ENCODE results near the gene PLEKHM3.
A peak's percentile ranks its signal among the peaks of the same experiment; 100 is the strongest.
"Not testable (repeated sequence)": the region's sequence is repeated elsewhere in the genome, so short reads cannot be mapped to it uniquely, and the experiment has no call there.

The PLEKHM3 gene

GRCh38 chr2:207813942-207814341, 211.4 kb downstream of the PLEKHM3 start:
- peak overlapping the region; percentile 3; the same call in 1 of the 2 replicates for H3K4me2 ChIP-seq (ENCODE audit: low read length)

GRCh38 chr2:207813221-207813916, 212.0 kb downstream of the PLEKHM3 start:
- Histone ChIP-seq H3K9me3 (ENCODE audit: insufficient read depth, low read length) (no peaks in the 10 kb centered on the region), H3K9ac (ENCODE audit: low read length) (no peak overlapping the region), H3K79me2 (ENCODE audit: low read length) (no peaks in the 10 kb centered on the region), H3K36me3 (replicated peaks; ENCODE audit: low read depth, low read length) (no peaks in the 10 kb centered on the region), H3K27me3 (ENCODE audit: low read depth, low read length) (no peaks in the 10 kb centered on the region), H4K20me1 (ENCODE audit: insufficient read depth, low read length) (no peaks in the 10 kb centered on the region), H3K4me1 (ENCODE audit: low read length) (peaks cover 30% of the 10 kb centered on the region), H3K4me3 (ENCODE audit: low read length) (no peak overlapping the region), H3K4me2 (ENCODE audit: low read length) (peak overlapping the region; percentile 35), H2AFZ (ENCODE audit: low read depth, low read length) (no peak overlapping the region), H3K27ac (ENCODE audit: low read length) (no peak overlapping the region)
- TF ChIP-seq EZH2phosphoT487 (IDR thresholded peaks at IDR 0.05; ENCODE audit: low read depth), result no peak
- TF ChIP-seq CTCF (IDR thresholded peaks at IDR 0.05; ENCODE audit: low read depth, low read length), result peak; percentile 18

More at GRCh38 chr2:207813942-207814341, 211.4 kb downstream of the PLEKHM3 start:
- TF ChIP-seq EZH2phosphoT487 (IDR thresholded peaks at IDR 0.05; ENCODE audit: low read depth) (no peak), CTCF (IDR thresholded peaks at IDR 0.05; ENCODE audit: low read depth, low read length) (no peak)
- no peak overlapping the region for H3K4me3 ChIP-seq (ENCODE audit: low read length)
- H4K20me1 ChIP-seq (ENCODE audit: insufficient read depth, low read length), result no peaks in the 10 kb centered on the region
- peaks cover 30% of the 10 kb centered on the region for H3K4me1 ChIP-seq (ENCODE audit: low read length)
- H3K27me3 ChIP-seq (ENCODE audit: low read depth, low read length), result no peaks in the 10 kb centered on the region
- H3K27ac ChIP-seq (ENCODE audit: low read length), result no peak overlapping the region
- no peaks in the 10 kb centered on the region for H3K9me3 ChIP-seq (ENCODE audit: insufficient read depth, low read length)
- no peak overlapping the region for H2AFZ ChIP-seq (ENCODE audit: low read depth, low read length)
- H3K36me3 ChIP-seq (replicated peaks; ENCODE audit: low read depth, low read length), result no peaks in the 10 kb centered on the region
- no peak overlapping the region for H3K9ac ChIP-seq (ENCODE audit: low read length)
- H3K79me2 ChIP-seq (ENCODE audit: low read length), result no peaks in the 10 kb centered on the region

- H4K20me1 ChIP-seq (ENCODE audit: insufficient read depth, low read length), result no peaks in the 10 kb centered on the region
- H3K36me3 ChIP-seq (replicated peaks; ENCODE audit: low read depth, low read length), result no peaks in the 10 kb centered on the region
- no peak overlapping the region for H3K9ac ChIP-seq (ENCODE audit: low read length)
- no peaks in the 10 kb centered on the region for H3K79me2 ChIP-seq (ENCODE audit: low read length)
- H3K4me2 ChIP-seq (ENCODE audit: low read length), result no peak overlapping the region
- H3K9me3 ChIP-seq (ENCODE audit: insufficient read depth, low read length), result no peaks in the 10 kb centered on the region
- peaks cover 36% of the 10 kb centered on the region for H3K4me1 ChIP-seq (ENCODE audit: low read length)
- no peak overlapping the region for H2AFZ ChIP-seq (ENCODE audit: low read depth, low read length)
- TF ChIP-seq CTCF (IDR thresholded peaks at IDR 0.05; ENCODE audit: low read depth, low read length) (no peak), EZH2phosphoT487 (IDR thresholded peaks at IDR 0.05; ENCODE audit: low read depth) (no peak)
- no peak overlapping the region for H3K27ac ChIP-seq (ENCODE audit: low read length)
- no peak overlapping the region for H3K4me3 ChIP-seq (ENCODE audit: low read length)
- no peaks in the 10 kb centered on the region for H3K27me3 ChIP-seq (ENCODE audit: low read depth, low read length)
Measured at GRCh38 chr2:207812726-207813080, 212.6 kb downstream of the PLEKHM3 start.

- H3K36me3 ChIP-seq (replicated peaks; ENCODE audit: low read depth, low read length), result no peaks in the 10 kb centered on the region
- H3K9me3 ChIP-seq (ENCODE audit: insufficient read depth, low read length), result no peaks in the 10 kb centered on the region
- no peak overlapping the region for H3K9ac ChIP-seq (ENCODE audit: low read length)
- H3K27ac ChIP-seq (ENCODE audit: low read length), result no peak overlapping the region
- no peaks in the 10 kb centered on the region for H3K79me2 ChIP-seq (ENCODE audit: low read length)
- TF ChIP-seq CTCF (IDR thresholded peaks at IDR 0.05; ENCODE audit: low read depth, low read length) (no peak), EZH2phosphoT487 (IDR thresholded peaks at IDR 0.05; ENCODE audit: low read depth) (no peak)
- no peak overlapping the region for H3K4me3 ChIP-seq (ENCODE audit: low read length)
- H3K27me3 ChIP-seq (ENCODE audit: low read depth, low read length), result no peaks in the 10 kb centered on the region
- H2AFZ ChIP-seq (ENCODE audit: low read depth, low read length), result no peak overlapping the region
- H4K20me1 ChIP-seq (ENCODE audit: insufficient read depth, low read length), result no peaks in the 10 kb centered on the region
- peaks cover 41% of the 10 kb centered on the region for H3K4me1 ChIP-seq (ENCODE audit: low read length)
- no peak overlapping the region; the same call in 1 of the 2 replicates for H3K4me2 ChIP-seq (ENCODE audit: low read length)
Measured at GRCh38 chr2:207812058-207812725, 213.1 kb downstream of the PLEKHM3 start.

GRCh38 chr2:207811658-207812057, 213.7 kb downstream of the PLEKHM3 start:
- not testable (repeated sequence) for H3K27me3 ChIP-seq (ENCODE audit: low read depth, low read length); H3K9me3 ChIP-seq (ENCODE audit: insufficient read depth, low read length); H3K79me2 ChIP-seq (ENCODE audit: low read length); H4K20me1 ChIP-seq (ENCODE audit: insufficient read depth, low read length); H3K27ac ChIP-seq (ENCODE audit: low read length); H3K36me3 ChIP-seq (replicated peaks; ENCODE audit: low read depth, low read length)
- peaks cover 44% of the 10 kb centered on the region for H3K4me1 ChIP-seq (ENCODE audit: low read length)
- peak overlapping the region; percentile 59; the same call in 1 of the 2 replicates for H3K9ac ChIP-seq (ENCODE audit: low read length)
- H3K4me2 ChIP-seq (ENCODE audit: low read length), result peak overlapping the region; percentile 88
- H2AFZ ChIP-seq (ENCODE audit: low read depth, low read length), result peak overlapping the region; percentile 97
- H3K4me3 ChIP-seq (ENCODE audit: low read length), result peak overlapping the region; percentile 72

Measured in OCI-LY3 (cell line).